Fibroblast of gingiva (primary cell): Measurements from ENCODE around the gene ZNF212.
"Not testable (repeated sequence)": the region's sequence is repeated elsewhere in the genome, so short reads cannot be mapped to it uniquely, and the experiment has no call there.

Experiments
- DNase-seq: peaks from one replicate; pipeline ENCODE4 v3.0.0-alpha.2; 2011; ENCODE audit warnings: low read depth

ZNF212 gene

DNA sequence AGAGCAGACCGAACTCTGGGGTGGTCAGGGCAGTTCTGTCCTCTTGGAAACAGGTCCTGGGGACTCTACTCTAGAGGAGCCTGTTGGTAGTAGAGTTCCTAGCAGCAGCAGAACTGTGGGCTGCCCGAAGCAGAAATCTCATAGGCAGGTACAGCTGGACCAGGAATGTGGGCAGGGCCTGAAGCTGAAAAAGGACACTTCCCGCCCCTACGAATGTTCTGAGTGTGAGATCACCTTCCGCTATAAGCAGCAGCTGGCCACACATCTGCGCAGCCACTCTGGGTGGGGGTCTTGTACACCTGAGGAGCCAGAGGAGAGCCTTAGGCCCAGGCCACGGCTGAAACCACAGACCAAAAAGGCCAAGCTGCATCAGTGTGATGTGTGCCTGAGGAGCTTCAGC is 14.2 kb downstream of the ZNF212 start:
- no peak for DNase-seq

DNA sequence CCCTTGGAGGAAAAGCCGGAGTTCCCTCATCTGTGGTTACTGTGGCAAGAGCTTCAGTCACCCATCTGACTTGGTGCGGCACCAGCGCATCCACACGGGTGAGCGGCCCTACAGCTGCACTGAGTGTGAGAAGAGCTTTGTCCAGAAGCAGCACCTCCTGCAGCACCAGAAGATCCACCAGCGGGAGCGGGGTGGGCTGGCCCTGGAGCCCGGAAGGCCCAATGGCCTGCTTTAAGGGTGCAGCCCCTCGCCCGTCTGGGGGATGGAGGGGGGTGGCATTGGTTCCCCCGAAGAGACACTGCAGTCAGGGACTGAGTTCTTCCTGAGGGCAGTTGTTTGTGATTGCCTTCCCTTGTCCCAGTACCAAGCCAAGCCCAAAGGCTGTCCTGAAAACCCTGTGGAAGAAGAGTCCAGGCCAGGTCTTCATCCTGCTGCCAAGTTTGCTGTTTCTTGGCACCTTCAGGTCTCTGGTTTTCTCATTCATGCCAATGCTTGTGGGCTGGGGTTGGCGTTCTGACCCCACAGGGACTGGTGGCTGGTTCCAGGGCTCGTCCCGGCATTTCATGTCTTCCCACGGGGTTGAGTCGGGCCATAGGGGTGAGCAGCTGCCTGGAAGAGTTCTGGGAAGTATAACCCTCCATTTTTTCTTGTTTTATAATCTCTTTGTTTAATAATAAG is 14.9 kb downstream of the ZNF212 start:
- DNase-seq, result no peak

- no peak for DNase-seq
Measured at GRCh38 chr7:149255174-149255573, 15.7 kb downstream of the ZNF212 start.

DNA sequence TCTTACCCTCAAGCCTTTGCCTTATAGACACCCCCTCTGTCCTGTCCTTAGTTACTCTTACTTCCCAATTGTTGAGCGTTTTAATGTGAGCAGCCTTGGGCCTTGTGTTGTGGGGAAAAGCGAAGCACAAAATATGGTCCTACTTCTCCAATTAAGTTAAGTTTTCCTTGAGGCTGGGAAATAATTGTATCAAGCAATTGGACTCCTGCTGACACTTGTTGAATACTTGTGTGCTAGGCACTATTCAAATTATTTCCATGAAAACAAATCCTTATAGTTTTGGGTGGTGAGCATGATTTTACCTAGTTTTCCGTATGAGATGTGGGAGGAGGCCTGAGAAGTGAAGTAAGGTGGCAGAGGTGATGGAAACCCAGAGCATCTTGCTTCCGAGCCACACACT is 17.1 kb downstream of the ZNF212 start:
- no peak for DNase-seq

DNA sequence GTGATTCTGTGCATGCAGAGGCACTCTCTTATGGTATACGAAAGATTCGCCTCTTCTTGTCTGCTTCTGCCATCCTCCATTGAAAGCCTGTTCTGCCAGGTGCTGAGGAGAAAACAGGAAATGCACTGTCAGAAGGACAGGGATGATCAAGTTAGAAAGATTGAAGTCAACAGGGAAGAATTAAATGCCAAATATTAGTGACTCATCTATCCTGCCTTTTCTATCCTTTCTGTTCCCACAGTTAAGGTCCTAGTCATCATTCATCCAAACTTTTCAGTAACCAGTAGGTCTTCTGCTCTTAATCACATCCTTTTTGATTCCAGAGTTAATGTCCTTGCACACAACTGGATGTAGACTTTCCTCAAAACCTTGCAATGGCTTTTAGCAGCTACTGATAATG is 17.7 kb downstream of the ZNF212 start:
- no peak for DNase-seq

DNA sequence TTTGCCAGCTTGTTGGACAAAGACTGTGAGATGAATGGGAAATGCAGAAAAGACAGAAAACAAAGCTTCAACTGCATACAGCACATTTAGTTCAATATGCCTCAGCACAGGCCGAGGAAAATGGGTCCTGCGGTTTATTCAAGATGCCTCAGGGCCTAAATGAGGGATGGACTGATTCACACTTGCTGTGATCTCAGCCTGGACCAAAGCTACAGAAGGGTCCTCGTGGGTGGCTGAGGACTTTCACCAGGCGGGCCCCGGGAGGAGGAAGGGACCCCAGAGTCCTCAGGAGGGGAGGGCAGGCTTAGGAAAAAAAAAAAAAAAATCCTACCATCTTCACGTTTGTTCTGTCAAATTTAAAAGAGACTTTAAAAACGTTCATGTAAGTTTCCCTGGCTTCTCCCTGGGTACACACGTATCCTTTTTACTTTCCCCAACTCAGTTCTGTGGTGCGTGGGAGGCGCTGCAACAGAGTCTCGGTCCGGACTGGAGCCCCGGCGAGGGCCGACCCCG is 21.9 kb downstream of the ZNF212 start:
- DNase-seq, result peak; percentile 32

DNA sequence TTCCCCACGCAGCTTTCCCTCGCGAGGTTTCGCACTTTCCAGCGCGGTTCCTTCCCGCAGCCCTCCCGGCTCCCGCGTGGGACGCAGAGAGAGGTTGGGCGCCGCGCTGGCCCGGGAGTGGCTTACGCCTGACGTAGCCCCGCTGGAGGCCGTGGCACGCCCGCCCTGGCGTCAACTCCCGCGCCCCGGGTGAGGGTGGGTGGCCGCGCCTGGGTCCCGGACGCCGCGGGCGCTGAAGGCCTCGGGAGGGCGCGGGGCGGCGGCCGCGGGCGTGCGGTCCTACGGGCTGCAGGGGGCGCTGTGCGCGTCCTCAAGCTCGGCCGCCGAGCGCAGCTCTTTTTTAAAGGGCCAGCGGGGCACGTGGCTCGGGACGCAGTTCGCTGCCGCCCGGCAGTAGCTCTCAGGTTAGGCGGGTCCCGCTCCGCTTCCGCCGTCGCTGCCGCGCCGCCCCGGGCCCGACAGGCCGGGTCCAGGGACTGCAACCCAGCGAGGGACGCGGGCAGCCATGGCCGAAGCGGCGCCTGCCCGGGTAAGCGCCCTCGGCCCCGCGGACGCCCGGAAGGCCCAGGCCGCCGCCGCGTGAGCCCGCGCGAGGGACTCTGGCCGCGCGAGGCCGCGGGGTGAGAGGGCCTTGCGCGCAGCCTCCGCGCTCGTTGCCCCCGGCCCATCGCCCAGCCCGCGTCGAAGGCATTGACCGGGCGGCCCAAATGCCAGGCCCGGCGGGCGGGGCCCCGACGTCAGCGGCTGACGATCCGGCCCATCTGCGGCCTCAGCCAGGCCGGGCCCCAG is 22.6 kb downstream of the ZNF212 start, which contains the start of gene ZNF783:
TSS of gene ZNF783 (plus strand) at position 368 of the 789 bp plus-strand sequence. CDS start at position 506, 138 bp downstream.
- DNase-seq, result peak; percentile 93

DNA sequence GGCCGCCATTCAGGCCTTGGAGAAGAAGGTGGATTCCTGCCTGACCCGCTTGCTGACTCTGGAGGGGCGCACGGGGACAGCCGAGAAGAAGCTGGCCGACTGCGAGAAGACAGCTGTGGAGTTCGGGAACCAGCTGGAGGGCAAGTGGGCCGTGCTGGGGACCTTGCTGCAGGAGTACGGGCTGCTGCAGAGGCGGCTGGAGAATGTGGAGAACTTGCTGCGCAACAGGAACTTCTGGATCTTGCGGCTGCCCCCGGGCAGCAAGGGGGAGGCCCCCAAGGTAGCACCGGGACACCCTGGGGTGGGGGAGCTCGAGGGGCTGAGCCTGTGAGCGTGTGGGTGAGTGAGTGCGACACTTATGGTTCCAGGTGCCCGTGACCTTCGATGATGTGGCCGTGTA is 27.0 kb downstream of the ZNF212 start:
- no peak for DNase-seq

- DNase-seq, result no peak
Measured at GRCh38 chr7:149267733-149268132, 28.3 kb downstream of the ZNF212 start.

DNA sequence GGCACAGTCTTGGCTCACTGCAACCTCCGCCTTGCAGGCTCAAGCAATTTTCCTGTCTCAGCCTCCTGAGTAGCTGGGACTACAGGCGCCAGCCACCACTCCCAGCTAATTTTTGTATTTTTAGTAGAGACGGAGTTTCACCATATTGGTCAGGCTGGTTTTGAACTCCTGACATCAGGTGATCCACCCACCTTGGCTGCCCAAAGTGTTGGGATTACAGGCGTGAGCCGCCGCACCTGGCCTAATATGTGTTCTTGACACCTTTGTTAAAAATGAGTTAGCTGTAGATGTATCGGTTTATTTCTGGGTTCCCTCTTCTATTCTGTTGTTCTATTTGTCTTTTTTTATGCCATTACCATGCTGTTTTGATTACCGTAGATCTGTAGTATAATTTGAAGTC is 35.0 kb downstream of the ZNF212 start:
- DNase-seq, result not testable (repeated sequence)

- DNase-seq, result no peak
Measured at GRCh38 chr7:149277871-149278270, 38.4 kb downstream of the ZNF212 start.

- no peak for DNase-seq
Measured at GRCh38 chr7:149278396-149278795, 38.9 kb downstream of the ZNF212 start.

GRCh38 chr7:149279111-149279743 is 39.8 kb downstream of the ZNF212 start:
- DNase-seq, result no peak

- no peak for DNase-seq
Measured at GRCh38 chr7:149280151-149280550, 40.7 kb downstream of the ZNF212 start.

- DNase-seq, result no peak
Measured at GRCh38 chr7:149280661-149281507, 41.4 kb downstream of the ZNF212 start.

DNA sequence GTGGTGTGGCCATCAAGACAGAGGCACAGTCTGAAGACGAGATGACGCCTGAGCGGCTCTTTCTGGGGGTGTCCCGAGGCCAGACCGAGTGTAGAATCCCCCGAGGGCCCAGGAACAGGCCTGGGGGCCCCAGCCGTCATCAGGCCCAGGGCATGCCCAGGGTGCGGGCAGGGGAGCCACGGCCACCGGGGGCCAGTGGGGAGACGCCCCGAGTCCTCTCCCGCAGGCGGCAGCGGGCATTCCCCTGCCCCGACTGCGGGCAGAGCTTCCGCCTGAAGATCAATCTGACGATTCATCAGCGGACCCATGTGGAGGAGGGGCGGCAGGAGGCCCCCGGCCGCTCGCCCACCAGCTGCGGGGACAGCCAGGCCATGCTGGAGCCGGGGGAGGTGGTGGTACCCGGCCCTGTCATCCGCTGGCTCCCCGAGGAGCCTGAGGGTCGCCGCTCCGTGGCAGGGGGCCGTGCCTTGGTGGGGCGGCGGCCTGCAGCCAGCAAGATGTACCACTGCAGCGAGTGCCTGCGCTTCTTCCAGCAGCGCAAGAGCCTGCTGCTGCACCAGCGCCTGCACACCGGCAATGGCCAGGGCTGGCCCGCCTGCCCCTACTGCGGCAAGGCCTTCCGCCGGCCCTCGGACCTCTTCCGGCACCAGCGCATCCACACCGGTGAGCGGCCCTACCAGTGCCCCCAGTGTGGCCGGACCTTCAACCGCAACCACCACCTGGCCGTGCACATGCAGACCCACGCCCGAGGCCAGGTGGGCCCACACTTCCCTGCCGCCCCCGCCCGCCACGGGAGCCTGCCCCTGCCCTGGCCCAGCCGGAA is 42.3 kb downstream of the ZNF212 start:
- no peak for DNase-seq

- DNase-seq, result no peak
Measured at GRCh38 chr7:149282331-149282655, 42.8 kb downstream of the ZNF212 start.

DNA sequence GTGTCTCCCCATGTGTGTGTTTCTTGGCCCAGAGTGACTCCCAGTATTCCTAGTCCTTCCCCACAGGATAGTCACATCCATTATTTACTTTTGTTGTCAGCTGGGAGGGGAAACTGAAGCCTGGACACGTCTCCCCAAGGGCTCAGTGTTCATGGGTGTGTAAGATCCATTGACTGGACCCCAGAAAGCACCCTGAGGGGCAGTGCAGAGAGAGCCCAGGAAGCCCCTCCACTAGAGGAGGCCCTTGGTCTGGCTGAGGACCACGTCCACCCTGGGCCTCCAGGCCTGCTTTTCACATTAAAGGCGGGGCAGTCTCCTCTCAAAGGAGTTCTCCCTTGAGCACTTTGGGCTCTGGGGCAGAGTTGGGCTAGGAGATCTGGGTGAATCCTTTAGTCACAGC is 43.9 kb downstream of the ZNF212 start:
- DNase-seq, result no peak

DNA sequence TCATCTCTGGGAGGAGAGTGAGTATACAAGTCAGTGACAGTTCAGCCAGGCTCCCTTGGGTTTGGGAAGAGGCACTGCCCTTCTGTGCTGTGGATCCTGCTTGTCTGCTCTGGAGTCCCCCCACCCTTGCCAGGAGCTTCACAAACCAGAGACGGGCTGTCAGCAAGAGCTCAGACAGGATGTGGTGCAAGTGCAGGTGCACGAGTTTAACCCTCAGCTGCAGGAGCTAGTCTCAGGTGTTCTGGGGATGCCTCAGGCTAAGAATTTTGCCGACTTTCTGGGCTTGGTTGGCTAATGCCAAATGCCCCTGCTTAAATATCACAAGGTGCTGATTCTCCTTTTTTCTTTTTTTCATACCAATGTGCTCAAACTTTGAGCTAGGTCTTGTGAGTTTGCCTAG is 44.9 kb downstream of the ZNF212 start:
- no peak for DNase-seq

GRCh38 chr7:149284850-149285585 is 45.6 kb downstream of the ZNF212 start:
- peak; percentile 83 for DNase-seq
